ENCODE results near the gene TEN1.

Gene TEN1

GRCh38 chr17:76049836-76050537 lies 70.9 kb downstream of the TEN1 start:
- no peak overlapping the region for H3K4me3 ChIP-seq (ENCODE audit: low read length)
- H3K4me2 ChIP-seq (ENCODE audit: low read depth, low read length): no peak overlapping the region
- no peak overlapping the region for H3K27ac ChIP-seq (ENCODE audit: low read length)
- H3K79me2 ChIP-seq (ENCODE audit: low read length): peaks cover 44% of the 10 kb centered on the region
- no peaks in the 10 kb centered on the region for H3K27me3 ChIP-seq (replicated peaks; ENCODE audit: insufficient read depth, low read length)
- peaks cover 9% of the 10 kb centered on the region; the same call in 1 of the 2 replicates for H3F3A ChIP-seq (ENCODE audit: insufficient read depth, low read length)
- no peak for DNase-seq
- H2AFZ ChIP-seq (ENCODE audit: low read length): no peak overlapping the region
- H3K9ac ChIP-seq (ENCODE audit: low read length): no peak overlapping the region
- H3K9me3 ChIP-seq (replicated peaks; ENCODE audit: insufficient read depth, low read length): no peaks in the 10 kb centered on the region
- H3K36me3 ChIP-seq (replicated peaks; ENCODE audit: insufficient read depth, low read length): peaks cover 10% of the 10 kb centered on the region
- no peaks in the 10 kb centered on the region for H3K9me2 ChIP-seq (replicated peaks; ENCODE audit: insufficient read depth, low read length)
- no peaks in the 10 kb centered on the region for H4K20me1 ChIP-seq (ENCODE audit: insufficient read depth, low read length)
- H3K4me1 ChIP-seq (ENCODE audit: low read length): peaks cover 17% of the 10 kb centered on the region
- TF ChIP-seq EZH2 (optimal IDR thresholded peaks at IDR 0.05; ENCODE audit: low read depth, low read length): no peak
- TF ChIP-seq, protein P1, sequence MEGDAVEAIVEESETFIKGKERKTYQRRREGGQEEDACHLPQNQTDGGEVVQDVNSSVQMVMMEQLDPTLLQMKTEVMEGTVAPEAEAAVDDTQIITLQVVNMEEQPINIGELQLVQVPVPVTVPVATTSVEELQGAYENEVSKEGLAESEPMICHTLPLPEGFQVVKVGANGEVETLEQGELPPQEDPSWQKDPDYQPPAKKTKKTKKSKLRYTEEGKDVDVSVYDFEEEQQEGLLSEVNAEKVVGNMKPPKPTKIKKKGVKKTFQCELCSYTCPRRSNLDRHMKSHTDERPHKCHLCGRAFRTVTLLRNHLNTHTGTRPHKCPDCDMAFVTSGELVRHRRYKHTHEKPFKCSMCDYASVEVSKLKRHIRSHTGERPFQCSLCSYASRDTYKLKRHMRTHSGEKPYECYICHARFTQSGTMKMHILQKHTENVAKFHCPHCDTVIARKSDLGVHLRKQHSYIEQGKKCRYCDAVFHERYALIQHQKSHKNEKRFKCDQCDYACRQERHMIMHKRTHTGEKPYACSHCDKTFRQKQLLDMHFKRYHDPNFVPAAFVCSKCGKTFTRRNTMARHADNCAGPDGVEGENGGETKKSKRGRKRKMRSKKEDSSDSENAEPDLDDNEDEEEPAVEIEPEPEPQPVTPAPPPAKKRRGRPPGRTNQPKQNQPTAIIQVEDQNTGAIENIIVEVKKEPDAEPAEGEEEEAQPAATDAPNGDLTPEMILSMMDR (IDR thresholded peaks at IDR 0.05; ENCODE audit: low read length): no peak
- TF ChIP-seq EZH2phosphoT487 (IDR thresholded peaks at IDR 0.05; ENCODE audit: low read length): no peak

Data from MM.1S (cell line).